ENCODE results near the gene SMAP2. TPM values are rescaled to one million over a fixed set of nuclear protein-coding genes. Genes with fewer than 3 reads are reported as not detected.

The SMAP2 gene
- total and polyA plus RNA-seq, 7 donors, result 6.9 to 35.0 (median 18.0) TPM

- DNase-seq, result no peak
- H3K4me3 ChIP-seq, result no peak overlapping the region
- WGBS, 3 donors, result 28 to 47% (median 46%) methylated on average over 2 of the region's 2 CpGs
- H3K36me3 ChIP-seq (ENCODE audit: insufficient read depth in 1 of 2, low read depth in 1 of 2), result no peaks in the 10 kb centered on the region
- H3K27me3 ChIP-seq (ENCODE audit: insufficient read depth in 3 of 3, low read length in 2 of 3), result peaks cover 0 to 6% (median 0%) of the 10 kb centered on the region in 3 donors
- no peak overlapping the region for H3K27ac ChIP-seq
- ATAC-seq, result no peak
- TF ChIP-seq CTCF (IDR thresholded peaks at IDR 0.05), result no peak
- peaks cover 4% of the 10 kb centered on the region for H3K9me3 ChIP-seq
- H3K4me1 ChIP-seq, result no peaks in the 10 kb centered on the region
- intact Hi-C loops (cut with DNase I), result no loop called here
Measured at GRCh38 chr1:40362699-40363098, 10.8 kb upstream of the SMAP2 start.

- ATAC-seq, result no peak
- Histone ChIP-seq H3K27me3 (ENCODE audit: insufficient read depth in 3 of 3, low read length in 2 of 3) (peaks cover 0 to 6% (median 0%) of the 10 kb centered on the region in 3 donors), H3K9me3 (no peaks in the 10 kb centered on the region), H3K4me3 (no peak overlapping the region), H3K27ac (no peak overlapping the region), H3K4me1 (no peaks in the 10 kb centered on the region), H3K36me3 (ENCODE audit: insufficient read depth in 1 of 2, low read depth in 1 of 2) (no peaks in the 10 kb centered on the region)
- WGBS, 3 donors, result 30 to 40% (median 32%) methylated on average over 2 of the region's 2 CpGs
- TF ChIP-seq CTCF (IDR thresholded peaks at IDR 0.05), result no peak
- no peak for DNase-seq
- intact Hi-C loops (cut with DNase I), result no loop called here
Measured at GRCh38 chr1:40363721-40364120, 9.8 kb upstream of the SMAP2 start.

- intact Hi-C loops (cut with DNase I), result no loop called here
- no peak for TF ChIP-seq CTCF (IDR thresholded peaks at IDR 0.05)
Measured at GRCh38 chr1:40371707-40372258, 1.7 kb upstream of the SMAP2 start.

GRCh38 chr1:40372658-40373322 is 737 bp upstream of the SMAP2 start:
- H3K4me1 ChIP-seq, result peaks cover 14% of the 10 kb centered on the region
- no peak overlapping the region for H3K27ac ChIP-seq
- no peak for DNase-seq
- intact Hi-C loops (cut with DNase I), result no loop called here
- no peaks in the 10 kb centered on the region for H3K9me3 ChIP-seq
- no peaks in the 10 kb centered on the region for H3K27me3 ChIP-seq (ENCODE audit: insufficient read depth in 3 of 3, low read length in 2 of 3)
- ATAC-seq, result no peak
- TF ChIP-seq CTCF (IDR thresholded peaks at IDR 0.05), result no peak
- peak overlapping the region; percentile 95 for H3K4me3 ChIP-seq
- 42 to 47% (median 43%) methylated on average over 6 of the region's 6 CpGs for WGBS, 3 donors
- no peaks in the 10 kb centered on the region for H3K36me3 ChIP-seq (ENCODE audit: insufficient read depth in 1 of 2, low read depth in 1 of 2)

More at GRCh38 chr1:40371707-40372258, 1.7 kb upstream of the SMAP2 start:
- no peaks in the 10 kb centered on the region for H3K27me3 ChIP-seq (ENCODE audit: insufficient read depth in 3 of 3, low read length in 2 of 3)
- no peak overlapping the region for H3K27ac ChIP-seq
- H3K36me3 ChIP-seq (ENCODE audit: insufficient read depth in 1 of 2, low read depth in 1 of 2), result no peaks in the 10 kb centered on the region
- H3K4me1 ChIP-seq, result peaks cover 14% of the 10 kb centered on the region
- 69 to 76% (median 71%) methylated on average over 4 of the region's 4 CpGs for WGBS, 3 donors
- ATAC-seq (no peak), DNase-seq (no peak)
- H3K4me3 ChIP-seq, result no peak overlapping the region
- H3K9me3 ChIP-seq, result no peaks in the 10 kb centered on the region

All from psoas muscle (tissue), 8 donors.